Hematopoietic multipotent progenitor cell treated with erythropoietin and hydrocortisone succinate and interleukin-3 and kit ligand, for 15 days (in vitro differentiated cells): ENCODE measurements around the gene RHBDL1.
"Not testable (repeated sequence)": the region's sequence is repeated elsewhere in the genome, so short reads cannot be mapped to it uniquely, and the experiment has no call there.

ENCODE experiments used
- DNase-seq: peaks from one replicate; pipeline ENCODE4 v3.0.0-alpha.2; 2015; ENCODE audit warnings: low spot score

Gene RHBDL1

DNA sequence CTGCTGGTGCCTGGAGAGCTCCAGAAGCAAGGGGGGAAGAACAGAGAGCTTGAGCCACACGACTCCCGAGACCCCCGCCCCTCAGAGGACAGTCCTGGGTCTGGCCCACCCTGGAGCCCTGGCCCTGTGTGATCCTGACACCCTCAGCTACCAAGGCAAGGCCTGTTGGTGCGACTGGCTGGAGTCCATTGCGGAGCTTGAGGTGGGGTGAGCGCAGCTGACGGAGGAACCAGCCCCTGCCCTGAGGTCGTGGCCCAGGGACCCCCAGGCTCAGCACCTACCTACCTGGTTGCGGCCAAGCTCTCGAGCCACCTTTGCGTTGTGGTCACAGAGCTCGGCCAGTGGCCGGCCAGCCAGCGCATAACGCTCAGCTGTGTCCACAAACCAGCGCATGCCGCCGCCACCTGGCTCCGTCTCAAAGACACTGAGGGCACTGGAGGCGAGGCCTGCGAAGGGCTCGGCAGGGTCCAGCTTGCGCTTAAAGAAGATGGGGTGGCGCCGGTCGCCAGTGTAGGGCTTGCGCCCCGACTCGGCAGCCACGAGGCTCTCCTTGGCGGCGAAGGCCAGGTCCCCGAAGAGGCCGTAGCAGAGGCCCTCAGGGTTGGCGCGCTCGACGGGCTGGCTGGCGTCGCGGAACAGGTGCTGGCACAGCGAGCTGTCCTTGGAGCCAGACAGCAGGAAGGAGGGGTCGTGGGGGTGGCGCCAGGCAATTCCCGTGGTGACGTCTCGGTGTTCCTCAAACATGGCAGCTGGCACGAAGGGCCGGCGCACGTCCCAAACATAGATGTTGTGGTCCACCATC lies 11.2 kb downstream of the RHBDL1 start:
- no peak for DNase-seq

DNA sequence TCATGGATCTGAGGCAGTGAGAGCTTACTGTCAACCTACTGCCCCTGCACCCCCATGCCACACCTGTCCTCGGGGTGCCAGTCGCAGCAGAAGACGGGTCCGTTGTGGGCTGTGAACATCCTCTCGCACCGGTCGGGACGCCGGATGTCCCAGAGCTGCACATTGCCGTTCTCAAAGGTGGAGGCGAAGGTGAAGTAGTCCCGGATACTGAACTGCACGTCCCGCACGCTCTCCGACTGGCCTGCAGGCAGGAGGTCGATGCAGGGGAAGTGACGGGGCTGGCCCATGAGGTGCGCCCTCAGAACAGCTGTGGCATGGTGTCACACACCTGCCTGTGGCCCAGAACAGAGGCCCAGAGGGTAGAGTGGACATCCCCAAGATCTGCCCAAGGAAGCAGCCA lies 12.0 kb downstream of the RHBDL1 start:
- no peak for DNase-seq

DNA sequence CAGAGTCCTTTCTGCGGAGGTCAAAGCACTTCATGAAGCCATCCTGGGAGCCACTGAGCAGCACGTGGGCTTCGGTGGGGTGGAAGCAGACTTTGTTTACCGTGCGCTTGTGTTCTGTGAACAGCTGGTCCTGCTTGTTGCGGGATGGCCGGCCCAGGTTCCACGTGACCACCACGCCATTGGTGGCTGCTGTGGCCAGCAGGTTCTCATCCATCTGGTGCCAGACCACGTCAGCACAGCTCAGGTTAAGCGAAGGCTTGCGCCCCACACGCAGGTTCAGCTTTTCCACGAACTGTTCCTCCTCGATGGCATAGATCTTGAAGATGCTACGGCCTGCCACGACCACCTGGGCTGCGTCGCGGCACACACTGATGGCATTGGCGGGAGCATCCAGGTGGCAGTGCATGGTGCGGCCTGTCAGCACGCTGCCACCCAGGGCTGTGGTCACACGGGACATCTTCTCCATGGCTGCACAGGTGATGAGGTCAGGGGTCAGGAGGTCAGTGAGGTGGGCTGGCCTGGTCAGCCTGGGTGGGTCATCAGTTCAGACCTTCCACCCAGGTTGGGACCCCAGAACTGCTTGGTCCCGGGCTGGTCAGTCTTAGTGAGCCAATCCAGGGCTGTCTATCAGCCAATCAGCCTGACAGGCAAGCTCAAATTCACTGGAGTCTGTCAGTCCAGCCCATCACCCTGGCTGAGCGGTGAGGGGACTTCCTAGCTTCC lies 13.9 kb downstream of the RHBDL1 start:
- DNase-seq = no peak

DNA sequence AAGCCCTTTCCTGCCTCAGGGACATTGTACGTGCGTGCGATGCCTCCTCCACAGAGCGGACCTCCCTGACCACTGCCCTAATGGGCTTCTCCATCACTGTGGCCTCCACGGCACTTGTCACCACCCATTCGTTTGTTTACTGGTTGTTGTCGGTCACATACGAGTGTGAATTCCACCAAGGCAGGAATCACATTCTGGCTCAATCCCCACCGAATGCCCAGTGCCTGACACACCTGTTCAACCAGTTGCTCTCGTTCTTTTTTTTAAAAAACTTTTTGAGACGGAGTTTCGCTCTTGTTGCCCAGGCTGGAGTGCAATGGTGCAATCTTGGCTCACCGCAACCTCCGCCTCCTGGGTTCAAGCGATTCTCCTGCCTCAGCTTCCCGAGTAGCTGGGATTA lies 15.8 kb downstream of the RHBDL1 start:
- not testable (repeated sequence) for DNase-seq

DNA sequence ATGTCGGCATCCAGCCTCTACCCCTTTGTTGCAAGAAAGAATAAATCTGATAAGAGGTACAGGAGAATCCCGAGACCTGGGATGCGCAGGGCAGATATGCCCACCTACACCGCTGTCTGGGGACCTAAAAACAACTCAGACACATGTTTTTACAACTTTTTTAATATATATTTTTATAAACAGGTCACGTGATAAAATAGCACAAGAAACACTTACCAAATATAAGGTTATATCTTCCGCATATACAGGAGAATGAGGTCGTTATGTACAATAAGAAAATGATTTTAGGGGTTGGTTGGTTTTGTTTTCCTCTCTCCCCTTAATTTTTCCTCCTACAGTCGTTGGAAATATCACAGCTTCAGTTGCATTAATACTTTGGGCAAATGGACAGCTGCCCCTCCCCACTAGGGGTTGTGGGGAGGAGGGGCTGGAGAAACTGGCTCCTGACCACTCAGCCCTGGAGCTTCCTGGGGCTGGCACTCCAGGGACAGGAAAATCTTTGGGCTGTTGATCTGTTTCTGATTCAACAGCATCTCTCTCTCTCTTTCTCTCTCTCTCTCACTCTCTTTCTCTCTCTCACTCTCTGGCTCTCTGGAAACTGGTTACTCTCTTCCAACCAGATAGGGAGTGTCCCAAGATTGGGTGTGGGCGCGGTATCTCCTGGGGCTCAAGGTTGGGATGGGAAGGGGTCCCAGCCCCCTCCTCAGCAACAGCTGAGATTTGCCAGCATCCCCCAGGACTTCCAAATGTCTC lies 17.1 kb downstream of the RHBDL1 start:
- DNase-seq = no peak

DNA sequence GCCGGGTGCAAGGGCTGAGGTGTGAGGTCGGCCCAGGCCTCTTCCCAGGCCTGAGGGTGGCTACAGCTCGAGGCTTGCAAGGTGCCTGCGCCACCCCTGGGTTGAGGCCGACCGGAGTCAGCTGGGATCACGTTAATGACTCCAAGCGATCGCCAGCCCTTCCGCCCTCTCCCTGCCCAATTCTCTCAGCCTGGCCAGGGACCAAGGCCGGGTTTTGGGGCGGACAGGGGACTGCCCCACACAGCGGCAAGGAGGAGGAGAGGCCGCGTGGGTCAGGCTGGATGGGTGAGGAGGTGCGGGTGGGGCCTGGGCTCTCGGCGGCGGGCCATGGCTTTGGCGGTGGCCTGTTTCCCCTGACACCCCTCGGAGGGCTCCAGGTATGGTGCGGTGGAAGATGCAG lies 17.9 kb downstream of the RHBDL1 start:
- DNase-seq = no peak

DNA sequence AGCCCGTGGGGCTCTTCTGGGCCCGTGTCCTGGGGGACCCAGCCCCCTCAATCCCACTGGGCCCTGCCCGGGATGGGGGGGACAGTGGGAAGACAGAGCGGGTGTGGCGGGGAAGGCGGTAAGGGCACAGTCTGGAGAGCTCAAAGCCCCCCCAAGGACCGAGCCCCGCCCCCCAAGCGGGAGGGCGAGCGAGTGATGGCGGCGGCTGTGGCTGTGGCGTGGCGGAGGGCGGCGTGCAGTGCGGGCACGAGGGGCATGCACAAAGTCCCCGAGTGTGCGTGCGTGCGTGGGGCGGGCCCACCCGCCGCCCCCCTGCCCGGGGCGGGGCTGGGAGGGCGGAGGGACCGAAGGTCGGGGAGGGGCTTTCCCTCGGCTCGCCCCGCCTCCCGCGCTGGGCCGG lies 18.3 kb downstream of the RHBDL1 start:
- DNase-seq = no peak

DNA sequence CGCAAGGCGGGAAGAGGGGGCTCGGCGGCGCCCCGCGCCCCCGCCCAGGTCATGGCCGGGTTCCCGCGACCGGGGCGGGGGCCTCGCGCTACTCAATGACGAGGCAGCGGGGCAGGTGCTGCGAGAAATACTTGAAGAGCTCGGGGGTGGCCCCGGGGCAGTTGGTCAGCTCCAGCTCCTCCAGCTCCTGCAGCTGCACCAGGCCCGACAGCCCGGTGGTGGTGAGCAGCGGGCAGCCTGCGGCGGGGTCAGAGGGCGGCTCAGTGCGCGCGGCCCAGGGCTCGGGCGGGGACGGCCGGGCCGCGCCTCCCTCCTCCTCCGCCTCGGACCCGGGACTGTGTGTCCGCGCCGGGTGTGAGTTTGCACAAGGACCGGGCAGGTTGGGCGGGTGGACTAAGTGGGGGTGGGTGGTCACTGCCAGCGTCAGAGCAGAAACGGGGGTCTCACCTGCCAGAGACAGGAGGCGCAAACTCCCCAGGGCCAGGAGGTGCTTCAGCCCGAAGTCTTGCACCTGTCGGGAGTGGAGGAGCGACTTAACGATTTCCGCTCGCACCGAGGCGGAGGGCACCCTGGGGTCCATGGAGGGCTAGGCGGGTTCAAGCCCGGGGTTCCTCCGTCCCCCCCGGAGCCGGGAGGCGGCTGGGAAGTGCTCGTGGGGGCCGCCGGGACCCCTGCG lies 18.9 kb downstream of the RHBDL1 start:
- DNase-seq = no peak

DNA sequence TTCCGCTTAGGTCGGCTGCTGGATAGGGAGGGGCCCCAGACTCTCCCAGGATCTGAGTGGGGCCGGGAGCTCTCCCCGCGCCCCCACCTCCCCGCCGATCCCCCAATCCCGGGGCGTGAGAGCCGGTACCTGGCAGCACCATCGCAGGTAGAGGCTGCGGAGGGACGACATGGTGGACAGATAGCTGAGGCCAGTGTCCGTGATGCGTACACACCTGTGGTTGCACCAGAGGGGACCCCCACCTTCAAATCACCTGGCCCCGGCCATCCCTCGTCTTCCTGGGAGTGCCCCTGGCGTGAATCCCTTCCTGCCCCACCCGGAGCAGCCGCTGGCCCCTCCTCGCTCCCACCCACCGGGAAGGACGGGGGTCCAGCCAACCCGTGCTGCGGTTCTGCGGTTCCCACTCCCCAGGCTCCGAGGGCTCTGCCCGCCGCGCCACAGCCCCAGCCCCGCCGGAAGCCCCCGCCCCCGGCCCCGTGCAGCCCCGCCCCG lies 19.4 kb downstream of the RHBDL1 start:
- no peak for DNase-seq

DNA sequence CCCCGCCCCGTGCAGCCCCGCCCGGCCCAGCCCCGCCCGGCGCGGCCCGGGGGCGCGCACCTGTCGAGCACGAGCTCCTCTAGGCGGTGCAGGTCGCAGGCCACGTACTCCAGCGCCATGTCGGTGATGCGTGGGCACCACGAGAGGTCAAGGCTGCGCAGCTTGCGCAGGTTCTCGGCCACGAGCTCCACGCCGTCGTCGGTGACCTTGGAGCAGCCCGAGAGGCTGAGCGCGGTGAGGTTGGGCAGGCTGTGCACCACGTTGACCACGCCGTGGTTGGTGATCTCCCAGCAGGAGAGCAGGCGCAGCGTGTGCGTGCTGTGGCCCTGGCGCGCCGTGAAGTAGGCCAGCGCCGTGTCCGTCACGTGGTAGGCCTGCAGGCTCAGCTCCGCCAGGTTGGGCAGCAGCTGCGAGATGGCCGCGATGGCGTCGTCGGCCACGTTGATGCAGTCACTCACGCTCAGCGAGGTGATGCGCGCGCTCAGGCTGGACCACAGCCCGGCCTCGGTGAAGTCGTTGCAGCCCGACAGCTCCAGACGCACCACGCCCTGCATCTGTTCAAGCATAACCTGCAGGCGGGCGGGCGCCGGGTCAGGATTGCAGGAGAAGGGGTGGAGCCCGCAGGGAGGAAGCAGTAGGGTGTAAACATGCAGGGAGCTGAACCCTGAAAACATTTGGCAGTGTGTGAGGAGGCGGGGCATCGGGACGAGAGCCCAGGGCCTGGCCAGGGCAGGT lies 20.1 kb downstream of the RHBDL1 start:
- no peak for DNase-seq

DNA sequence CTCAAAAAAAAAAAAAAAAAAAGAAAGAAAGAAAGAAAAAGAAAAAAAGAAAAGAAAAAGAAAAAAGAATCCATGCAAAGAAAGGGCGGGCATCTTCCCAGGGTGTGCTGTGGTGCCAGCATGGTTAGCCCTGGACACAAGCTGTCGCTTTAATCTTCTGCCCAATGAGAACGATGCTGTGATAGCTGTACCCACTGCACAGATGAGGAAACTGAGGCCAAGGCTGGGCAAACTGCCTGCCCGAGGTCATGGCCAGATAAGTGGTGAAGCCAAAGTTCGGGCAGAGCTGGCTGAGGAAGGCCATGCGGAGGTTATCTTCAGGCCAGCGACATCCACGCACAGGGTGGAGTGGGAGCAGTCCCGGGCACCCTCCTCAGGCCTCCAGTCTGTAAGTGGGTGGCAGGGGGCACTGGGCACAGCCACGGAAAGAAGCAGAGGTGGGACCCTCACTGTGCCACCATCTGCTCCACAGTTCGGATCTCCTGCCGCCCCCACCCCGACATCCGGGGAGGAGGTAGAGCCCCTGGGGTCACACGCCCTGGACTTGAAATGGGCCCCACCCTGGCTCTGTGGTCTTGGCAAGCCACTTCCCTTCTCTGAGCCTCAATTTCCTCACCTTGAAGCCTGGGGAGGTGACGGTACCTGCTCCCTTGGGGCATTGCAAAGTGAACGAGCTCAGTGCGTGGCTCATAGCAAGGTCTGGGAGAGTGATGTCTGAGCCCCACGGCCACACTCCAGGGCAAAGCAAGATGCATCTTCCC lies 23.6 kb downstream of the RHBDL1 start:
- no peak for DNase-seq

DNA sequence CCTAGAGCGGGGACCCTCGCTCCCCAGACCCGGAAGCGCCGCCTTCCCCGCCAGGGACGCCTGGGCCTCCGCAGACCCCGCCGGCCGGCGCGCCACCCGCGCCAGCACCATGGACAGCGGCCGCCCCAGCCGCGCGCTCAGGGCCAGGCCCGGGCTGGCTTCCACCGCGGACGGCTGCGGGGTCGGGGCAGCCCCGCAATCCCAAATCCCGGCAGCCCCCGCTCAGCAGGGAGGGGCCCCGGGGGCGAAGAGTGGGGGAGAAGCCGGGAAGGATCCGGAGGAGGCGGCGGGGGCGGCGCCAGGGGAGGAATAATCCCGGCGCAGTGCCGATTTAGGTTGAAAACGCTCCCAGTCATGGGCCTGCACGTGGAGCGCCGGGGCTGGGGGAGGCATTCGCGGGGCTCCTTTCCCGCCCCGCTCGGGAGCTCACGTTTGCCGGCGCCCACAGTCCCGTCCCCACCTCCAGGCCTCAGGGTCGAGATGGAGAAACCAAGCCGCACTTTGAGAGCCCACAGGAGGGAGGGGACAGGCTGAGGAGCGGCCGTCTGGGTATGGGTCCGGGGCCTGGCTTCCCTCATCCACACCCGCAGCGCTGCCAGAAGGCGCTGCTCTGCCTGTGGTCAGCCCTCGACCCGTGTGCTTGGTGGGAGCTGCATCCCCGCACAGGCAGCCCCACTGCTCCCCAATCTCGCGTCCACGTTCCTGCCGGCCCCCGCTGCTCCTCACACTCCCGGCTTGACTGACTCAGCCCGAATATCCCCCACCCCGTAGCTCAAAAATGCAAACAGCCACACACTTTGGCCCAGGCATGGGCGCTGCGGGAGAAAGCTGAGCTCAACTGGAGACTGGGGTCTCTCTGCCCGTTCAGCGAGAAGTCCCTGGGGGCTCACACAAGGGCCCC lies 25.5 kb downstream of the RHBDL1 start:
- DNase-seq = no peak

DNA sequence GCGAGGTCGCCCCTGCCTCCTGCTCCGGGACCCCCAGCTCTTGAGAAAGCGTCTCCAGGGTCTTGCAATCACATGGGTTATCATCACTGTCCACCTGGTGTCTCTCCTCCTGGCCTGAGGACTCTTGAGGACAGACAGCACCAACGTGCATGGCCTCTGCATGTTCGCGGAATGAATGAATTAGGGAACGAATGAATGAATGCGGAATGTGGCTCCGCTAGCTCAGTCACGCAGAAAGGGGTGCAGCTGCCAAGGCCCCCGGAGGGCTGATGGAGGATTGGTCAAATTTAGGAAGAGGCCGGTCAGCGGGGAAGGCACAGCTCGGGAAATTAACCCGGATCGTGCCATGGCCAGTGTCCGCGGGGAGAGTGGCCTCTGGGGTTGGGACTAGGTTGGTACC lies 26.9 kb downstream of the RHBDL1 start:
- DNase-seq = no peak

DNA sequence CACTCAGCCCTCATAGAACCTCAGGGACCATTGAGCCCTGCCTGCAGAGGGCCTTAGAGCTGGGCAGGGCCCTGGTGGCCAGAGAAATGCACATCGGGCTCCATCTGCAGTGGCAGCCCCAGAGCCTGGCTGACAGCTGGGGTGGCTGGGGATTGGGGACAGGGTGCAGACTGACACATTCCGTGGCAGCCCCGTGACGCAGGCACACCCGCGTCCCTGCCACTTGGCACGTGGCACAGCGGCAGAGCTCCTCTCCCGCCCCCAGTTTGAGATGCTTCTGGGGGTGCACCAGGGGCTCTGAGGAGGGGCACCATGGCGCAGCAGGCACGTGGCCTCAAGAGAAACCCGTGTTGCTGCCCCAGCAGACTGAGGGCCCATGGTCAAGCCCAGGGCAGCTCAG lies 27.9 kb downstream of the RHBDL1 start:
- no peak for DNase-seq

DNA sequence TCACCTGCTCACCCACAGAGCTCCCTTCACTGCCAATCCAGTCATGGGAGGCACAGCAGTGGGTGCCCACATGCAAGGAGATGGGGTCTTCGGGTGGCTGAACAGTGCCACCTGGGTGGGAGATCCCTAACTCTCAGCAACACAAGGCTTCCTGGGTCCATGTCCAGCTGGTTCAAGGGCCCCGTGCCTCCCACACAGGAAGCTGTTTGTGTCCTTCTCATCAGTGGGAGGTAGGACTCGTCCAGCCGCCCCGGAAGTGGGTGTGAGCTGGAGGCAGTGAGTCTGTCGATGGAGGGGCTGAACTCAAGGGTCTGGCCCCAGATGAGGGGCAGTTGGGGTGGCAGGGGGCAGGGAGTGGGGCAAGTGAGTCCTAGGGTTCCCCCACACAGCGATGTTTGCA lies 28.6 kb downstream of the RHBDL1 start:
- DNase-seq = no peak

DNA sequence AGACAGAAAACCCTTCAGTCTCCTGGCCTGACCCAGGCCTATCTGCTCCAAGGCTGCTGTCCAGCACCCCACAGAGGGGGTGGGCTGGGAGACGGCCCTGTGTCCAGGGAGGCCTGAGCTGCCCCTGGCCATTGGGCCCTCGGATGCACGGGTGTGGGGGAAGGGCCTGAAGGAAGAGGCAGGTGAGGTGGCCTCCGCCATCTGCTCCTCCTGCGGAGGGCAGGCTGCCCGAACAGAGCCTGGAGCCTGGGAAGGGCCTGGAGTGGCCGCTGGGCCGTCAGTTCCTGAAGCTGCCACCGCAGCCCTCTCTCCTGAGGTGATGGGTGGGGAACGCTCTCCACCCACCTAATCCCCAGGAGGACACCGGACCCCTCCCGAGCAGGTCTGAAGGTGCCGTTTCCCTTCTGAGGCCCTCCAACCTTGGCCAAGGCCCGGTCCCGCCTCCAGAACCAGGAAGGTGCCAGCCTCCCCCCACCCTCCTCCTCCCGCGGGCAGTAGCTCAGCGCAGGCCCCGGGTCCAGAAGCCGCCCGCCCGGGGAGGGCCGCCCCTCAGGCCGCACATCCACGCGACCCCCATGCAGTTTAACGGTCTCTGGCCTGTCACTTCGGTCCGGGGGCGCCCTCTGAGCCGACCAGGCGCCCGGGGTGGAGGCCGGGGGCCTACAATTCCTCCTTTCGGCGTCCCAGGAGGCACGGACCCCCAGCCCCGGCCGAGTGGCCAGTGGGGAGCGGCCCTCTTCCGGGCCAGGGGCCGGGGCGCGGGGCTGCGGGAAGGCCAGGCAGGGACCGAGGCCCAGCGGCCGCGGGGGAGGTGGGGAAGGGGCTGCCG lies 29.3 kb downstream of the RHBDL1 start:
- no peak for DNase-seq

DNA sequence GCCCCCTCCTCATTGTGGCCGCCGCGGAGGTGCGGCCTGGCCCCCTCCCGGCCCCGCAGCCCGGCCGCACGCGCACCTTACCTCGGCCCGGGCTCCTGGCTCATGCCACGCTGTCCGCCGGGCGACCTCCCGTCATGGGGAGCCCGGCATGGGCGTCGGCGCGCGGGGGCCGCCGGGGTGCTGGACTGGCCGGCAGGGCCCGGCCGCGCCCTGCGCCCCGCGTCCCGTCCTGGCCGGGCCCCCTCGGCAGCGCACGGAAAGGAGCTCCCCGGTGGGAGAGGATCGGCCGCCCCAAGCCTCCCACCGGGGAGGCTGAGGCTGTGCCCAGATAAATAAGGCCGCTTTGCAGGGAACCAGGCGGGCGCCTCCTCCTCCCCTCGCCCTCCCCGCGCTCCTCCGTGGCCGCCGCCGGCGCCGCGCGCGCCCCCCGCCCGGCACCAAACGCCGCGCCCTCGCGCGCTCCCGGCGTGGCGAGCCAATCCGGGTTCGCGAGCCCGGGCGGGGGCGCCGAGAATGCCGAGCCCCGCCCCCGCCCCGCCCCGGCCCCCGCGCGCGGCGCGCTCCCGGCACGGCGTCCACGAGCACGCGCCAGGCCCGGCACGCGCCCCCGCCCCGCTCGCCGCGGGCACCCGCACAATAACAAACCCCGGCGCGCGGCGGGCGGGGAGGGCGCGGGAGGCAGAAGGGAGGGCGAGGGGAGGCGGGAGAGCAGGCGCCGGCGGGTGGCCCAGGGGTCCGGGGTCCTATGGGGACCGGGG lies 30.1 kb downstream of the RHBDL1 start, which contains the start of gene FBXL16:
FBXL16 (minus strand) TSS at position 371 of the 758 bp plus-strand sequence. CDS start 8,396 bp downstream, outside the sequence.
- no peak for DNase-seq
